ENCODE data around the gene CAMSAP1.

- TF ChIP-seq CTCF (IDR thresholded peaks at IDR 0.05 in 8 of 11, conservative IDR thresholded peaks at IDR 0.05 in 3 of 11) (no peak), POLR2A (IDR thresholded peaks at IDR 0.05) (no peak)
Observed at GRCh38 chr9:135772056-135772646, 135.2 kb downstream of the CAMSAP1 start.
